ENCODE data around the gene WDR7. TPM values are rescaled to one million over a fixed set of nuclear protein-coding genes. Genes with fewer than 3 reads are reported as not detected.

WDR7 gene
- total RNA-seq, 6 donors from 2014 or later, result 17.8 to 58.7 (median 26.7) TPM

- Histone ChIP-seq H3K4me1 (no peaks in the 10 kb centered on the region), H3K36me3 (no peaks in the 10 kb centered on the region), H3K27ac (no peak overlapping the region), H3K4me3 (no peak overlapping the region), H3K27me3 (no peaks in the 10 kb centered on the region), H3K9me3 (no peaks in the 10 kb centered on the region)
- DNase-seq (no peak), ATAC-seq (ENCODE audit: low FRiP score in 2 of 2) (no peak)
- TF ChIP-seq CTCF (IDR thresholded peaks at IDR 0.05) (no peak), POLR2AphosphoS5 (IDR thresholded peaks at IDR 0.05) (no peak), POLR2A (IDR thresholded peaks at IDR 0.05) (no peak), EP300 (IDR thresholded peaks at IDR 0.05) (no peak)
- WGBS, 2 donors, result 64 to 79% methylated on average over 4 to 6 of the region's 6 CpGs
Measured at GRCh38 chr18:57050310-57050949, 399.3 kb downstream of the WDR7 start.

GRCh38 chr18:57051021-57051656 lies 400.0 kb downstream of the WDR7 start:
- H3K4me3 ChIP-seq, result no peak overlapping the region
- ATAC-seq (ENCODE audit: low FRiP score in 2 of 2) (no peak), DNase-seq (no peak)
- H3K36me3 ChIP-seq, result no peaks in the 10 kb centered on the region
- H3K4me1 ChIP-seq, result no peaks in the 10 kb centered on the region
- H3K9me3 ChIP-seq, result no peaks in the 10 kb centered on the region
- 33 to 57% methylated on average over 3 of the region's 3 CpGs for WGBS, 2 donors
- H3K27me3 ChIP-seq, result no peaks in the 10 kb centered on the region
- H3K27ac ChIP-seq, result no peak overlapping the region
- TF ChIP-seq CTCF (IDR thresholded peaks at IDR 0.05) (no peak), POLR2AphosphoS5 (IDR thresholded peaks at IDR 0.05) (no peak), EP300 (IDR thresholded peaks at IDR 0.05) (no peak)

- ATAC-seq (ENCODE audit: low FRiP score in 2 of 2) (no peak), DNase-seq (no peak)
- no peak overlapping the region for H3K27ac ChIP-seq
- WGBS, 2 donors, result 68 to 76% methylated on average over 4 of the region's 4 CpGs
- no peak overlapping the region for H3K4me3 ChIP-seq
- H3K4me1 ChIP-seq, result no peaks in the 10 kb centered on the region
- H3K36me3 ChIP-seq, result no peaks in the 10 kb centered on the region
- H3K27me3 ChIP-seq, result no peaks in the 10 kb centered on the region
- TF ChIP-seq CTCF (IDR thresholded peaks at IDR 0.05), result no peak
- no peak for TF ChIP-seq POLR2A (IDR thresholded peaks at IDR 0.05)
- no peak for TF ChIP-seq EP300 (IDR thresholded peaks at IDR 0.05)
- TF ChIP-seq POLR2AphosphoS5 (IDR thresholded peaks at IDR 0.05), result no peak
- H3K9me3 ChIP-seq, result no peaks in the 10 kb centered on the region
Measured at GRCh38 chr18:57051657-57052044, 400.5 kb downstream of the WDR7 start.

GRCh38 chr18:57052173-57052572 lies 401.0 kb downstream of the WDR7 start:
- Histone ChIP-seq H3K27me3 (no peaks in the 10 kb centered on the region), H3K4me3 (no peak overlapping the region), H3K9me3 (no peaks in the 10 kb centered on the region), H3K36me3 (no peaks in the 10 kb centered on the region), H3K4me1 (no peaks in the 10 kb centered on the region), H3K27ac (no peak overlapping the region)
- DNase-seq, result no peak
- TF ChIP-seq EP300 (IDR thresholded peaks at IDR 0.05), result no peak
- TF ChIP-seq CTCF (IDR thresholded peaks at IDR 0.05), result no peak
- no peak for TF ChIP-seq POLR2A (IDR thresholded peaks at IDR 0.05)
- TF ChIP-seq POLR2AphosphoS5 (IDR thresholded peaks at IDR 0.05), result no peak
- ATAC-seq (ENCODE audit: low FRiP score in 2 of 2), result no peak
- 77 to 81% methylated on average over 4 of the region's 4 CpGs for WGBS, 2 donors

GRCh38 chr18:57052759-57053158 lies 401.6 kb downstream of the WDR7 start:
- WGBS, 2 donors, result 75 to 96% methylated on average over 2 to 5 of the region's 5 CpGs
- no peak for TF ChIP-seq POLR2AphosphoS5 (IDR thresholded peaks at IDR 0.05)
- no peak for TF ChIP-seq EP300 (IDR thresholded peaks at IDR 0.05)
- TF ChIP-seq CTCF (IDR thresholded peaks at IDR 0.05), result no peak
- no peak for TF ChIP-seq POLR2A (IDR thresholded peaks at IDR 0.05)
- ATAC-seq (ENCODE audit: low FRiP score in 2 of 2), result no peak
- Histone ChIP-seq H3K9me3 (no peaks in the 10 kb centered on the region), H3K4me1 (no peaks in the 10 kb centered on the region), H3K4me3 (no peak overlapping the region), H3K27me3 (no peaks in the 10 kb centered on the region), H3K36me3 (no peaks in the 10 kb centered on the region), H3K27ac (no peak overlapping the region)
- no peak for DNase-seq
